ENCODE results near the gene ZNF582.

Gene ZNF582

GRCh38 chr19:56393119-56394012 lies at the start of gene ZNF582:
ZNF582 (minus strand) TSS chr19:56393534; CDS start chr19:56391752, 1,782 bp downstream.
- Histone ChIP-seq H3K27ac (peak within 1 kb of the TSS; percentile 100), H3K27me3 (ENCODE audit: insufficient read depth, low read depth, severe bottlenecking) (no peaks in the 10 kb centered on the region), H3K4me3 (ENCODE audit: low read depth, low read length) (peak within 1 kb of the TSS; percentile 87), H3K9me3 (ENCODE audit: severe bottlenecking) (peaks cover 2% of the 10 kb centered on the region), H3K36me3 (peaks cover 13% of the 10 kb centered on the region)
- peak; percentile 81 for TF ChIP-seq CTCF (IDR thresholded peaks at IDR 0.05; ENCODE audit: low read depth, low read length)
- peak; percentile 96 for DNase-seq

- Histone ChIP-seq H3K36me3 (peaks cover 36% of the 10 kb centered on the region), H3K9me3 (ENCODE audit: severe bottlenecking) (peaks cover 37% of the 10 kb centered on the region), H3K27me3 (ENCODE audit: insufficient read depth, low read depth, severe bottlenecking) (no peaks in the 10 kb centered on the region), H3K27ac (no peak overlapping the region), H3K4me3 (ENCODE audit: low read depth, low read length) (no peak overlapping the region)
- no peak for DNase-seq
- TF ChIP-seq CTCF (IDR thresholded peaks at IDR 0.05; ENCODE audit: low read depth, low read length), result no peak
These were observed 48.0 kb upstream of the ZNF582 start for GRCh38 chr19:56441206-56441792.

- Histone ChIP-seq H3K36me3 (peaks cover 30% of the 10 kb centered on the region), H3K27ac (no peak overlapping the region), H3K27me3 (ENCODE audit: insufficient read depth, low read depth, severe bottlenecking) (no peaks in the 10 kb centered on the region), H3K9me3 (ENCODE audit: severe bottlenecking) (peaks cover 47% of the 10 kb centered on the region), H3K4me3 (ENCODE audit: low read depth, low read length) (no peak overlapping the region)
- TF ChIP-seq CTCF (IDR thresholded peaks at IDR 0.05; ENCODE audit: low read depth, low read length), result no peak
- DNase-seq, result no peak
These were observed 30.6 kb upstream of the ZNF582 start for GRCh38 chr19:56423985-56424353.

GRCh38 chr19:56423276-56423984 lies 30.1 kb upstream of the ZNF582 start:
- DNase-seq, result no peak
- peaks cover 30% of the 10 kb centered on the region for H3K36me3 ChIP-seq
- H3K9me3 ChIP-seq (ENCODE audit: severe bottlenecking), result peaks cover 47% of the 10 kb centered on the region

GRCh38 chr19:56405062-56405461 lies 11.7 kb upstream of the ZNF582 start:
- no peak for DNase-seq
- peak overlapping the region; percentile 85; the same call in 1 of the 2 replicates for H3K4me3 ChIP-seq (ENCODE audit: low read depth, low read length)
- H3K27ac ChIP-seq, result no peak overlapping the region
- peaks cover 31% of the 10 kb centered on the region for H3K36me3 ChIP-seq
- H3K27me3 ChIP-seq (ENCODE audit: insufficient read depth, low read depth, severe bottlenecking), result no peaks in the 10 kb centered on the region
- H3K9me3 ChIP-seq (ENCODE audit: severe bottlenecking), result no peaks in the 10 kb centered on the region
- TF ChIP-seq CTCF (IDR thresholded peaks at IDR 0.05; ENCODE audit: low read depth, low read length), result no peak

More at GRCh38 chr19:56423276-56423984, 30.1 kb upstream of the ZNF582 start:
- Histone ChIP-seq H3K4me3 (ENCODE audit: low read depth, low read length) (no peak overlapping the region), H3K27ac (no peak overlapping the region), H3K27me3 (ENCODE audit: insufficient read depth, low read depth, severe bottlenecking) (no peaks in the 10 kb centered on the region)
- TF ChIP-seq CTCF (IDR thresholded peaks at IDR 0.05; ENCODE audit: low read depth, low read length), result no peak
